ENCODE measurements around the gene ZNF689. TPM values are rescaled to one million over a fixed set of nuclear protein-coding genes. Genes with fewer than 3 reads are reported as not detected.

The ZNF689 gene
- total and polyA plus RNA-seq, 2 of the 13 experiments (the other 11 are each of a cell fraction or from before 2014, with no cell fraction given) = 9.7 to 19.5 TPM

DNA sequence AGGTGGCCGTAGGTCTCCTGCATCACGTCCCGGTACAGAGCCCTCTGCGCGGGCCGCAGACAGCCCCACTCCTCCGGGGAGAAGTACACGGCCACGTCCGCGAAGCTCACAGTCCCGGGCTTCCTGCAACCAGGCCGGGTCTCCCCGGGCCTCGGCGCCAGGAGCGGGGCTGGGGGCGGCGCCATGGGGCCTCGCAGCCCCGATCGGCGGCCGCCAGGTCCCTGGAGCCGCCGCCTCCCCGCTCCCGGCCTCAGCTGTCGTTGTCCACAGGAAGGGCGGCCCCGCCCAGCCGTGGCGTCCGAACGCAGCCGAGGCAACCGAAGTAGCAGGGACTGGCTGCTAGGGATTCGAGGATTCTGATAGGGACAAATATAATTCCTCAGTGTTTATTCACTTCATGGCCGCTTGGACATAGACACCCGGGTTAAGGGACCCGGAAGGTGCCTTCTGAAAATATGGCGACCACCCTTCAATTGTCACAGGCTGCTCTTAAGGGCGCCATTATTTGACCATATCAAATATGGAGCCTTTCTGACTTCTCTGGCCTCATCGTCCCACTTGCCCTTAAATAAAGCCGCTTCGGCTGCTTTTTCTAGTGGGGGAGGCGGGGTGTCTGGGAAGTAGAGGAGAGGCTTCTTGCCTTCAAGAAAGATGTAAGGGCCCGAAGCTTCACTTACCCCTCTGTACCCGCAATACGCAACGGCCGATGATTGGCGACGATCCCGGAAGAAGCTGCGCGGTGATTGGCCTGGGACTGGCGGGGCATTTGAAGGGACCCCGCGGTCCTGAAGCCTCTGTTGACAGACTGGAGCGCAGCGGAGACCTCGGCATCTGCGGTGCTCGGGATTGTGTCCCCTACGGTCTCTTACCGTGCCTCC lies 38.5 kb downstream of the ZNF689 start, which contains the start of gene ZNF688 (continued):
- no peak for TF ChIP-seq TCF12 (IDR thresholded peaks at IDR 0.05)
- TF ChIP-seq TCF12 (CRISPR knock-in tag; IDR thresholded peaks at IDR 0.05) = peak; percentile 48; the same call in 1 of the 2 replicates
- TF ChIP-seq TBL1XR1 (IDR thresholded peaks at IDR 0.05; ENCODE audit: borderline replicate concordance, low read length, partially characterized antibody) = no peak
- TF ChIP-seq ATM (IDR thresholded peaks at IDR 0.05; ENCODE audit: borderline replicate concordance) = no peak
- peak; percentile 5; the same call in 1 of the 2 replicates for TF ChIP-seq AHR (CRISPR knock-in tag; IDR thresholded peaks at IDR 0.05)
- no peak for TF ChIP-seq ZNF235 (CRISPR knock-in tag; IDR thresholded peaks at IDR 0.05; ENCODE audit: borderline replicate concordance)
- TF ChIP-seq ZNF703 (CRISPR knock-in tag; IDR thresholded peaks at IDR 0.05; ENCODE audit: borderline replicate concordance) = no peak
- TF ChIP-seq SMC3 (IDR thresholded peaks at IDR 0.05; ENCODE audit: low read length) = 0 out of 2 replicates have a peak, but pooled peaks have one; percentile 10
- TF ChIP-seq WIZ (CRISPR knock-in tag; IDR thresholded peaks at IDR 0.05) = no peak
- TF ChIP-seq ZBTB38 (CRISPR knock-in tag; IDR thresholded peaks at IDR 0.05) = peak; percentile 63
- TF ChIP-seq, protein P1, sequence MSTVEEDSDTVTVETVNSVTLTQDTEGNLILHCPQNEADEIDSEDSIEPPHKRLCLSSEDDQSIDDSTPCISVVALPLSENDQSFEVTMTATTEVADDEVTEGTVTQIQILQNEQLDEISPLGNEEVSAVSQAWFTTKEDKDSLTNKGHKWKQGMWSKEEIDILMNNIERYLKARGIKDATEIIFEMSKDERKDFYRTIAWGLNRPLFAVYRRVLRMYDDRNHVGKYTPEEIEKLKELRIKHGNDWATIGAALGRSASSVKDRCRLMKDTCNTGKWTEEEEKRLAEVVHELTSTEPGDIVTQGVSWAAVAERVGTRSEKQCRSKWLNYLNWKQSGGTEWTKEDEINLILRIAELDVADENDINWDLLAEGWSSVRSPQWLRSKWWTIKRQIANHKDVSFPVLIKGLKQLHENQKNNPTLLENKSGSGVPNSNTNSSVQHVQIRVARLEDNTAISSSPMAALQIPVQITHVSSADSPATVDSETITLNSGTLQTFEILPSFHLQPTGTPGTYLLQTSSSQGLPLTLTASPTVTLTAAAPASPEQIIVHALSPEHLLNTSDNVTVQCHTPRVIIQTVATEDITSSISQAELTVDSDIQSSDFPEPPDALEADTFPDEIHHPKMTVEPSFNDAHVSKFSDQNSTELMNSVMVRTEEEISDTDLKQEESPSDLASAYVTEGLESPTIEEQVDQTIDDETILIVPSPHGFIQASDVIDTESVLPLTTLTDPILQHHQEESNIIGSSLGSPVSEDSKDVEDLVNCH (CRISPR knock-in tag; IDR thresholded peaks at IDR 0.05) = no peak
- TF ChIP-seq YEATS2 (CRISPR knock-in tag; IDR thresholded peaks at IDR 0.05; ENCODE audit: borderline replicate concordance) = peak; percentile 46; the same call in 1 of the 2 replicates
- 0 out of 2 replicates have a peak, but pooled peaks have one; percentile 55 for TF ChIP-seq TOPORS (CRISPR knock-in tag; IDR thresholded peaks at IDR 0.05)
- TF ChIP-seq THYN1 (CRISPR knock-in tag; IDR thresholded peaks at IDR 0.05; ENCODE audit: borderline replicate concordance, low read depth) = 0 out of 2 replicates have a peak, but pooled peaks have one; percentile 48
- peak; percentile 67 for TF ChIP-seq ZSCAN20 (CRISPR knock-in tag; IDR thresholded peaks at IDR 0.05; ENCODE audit: borderline replicate concordance)
- TF ChIP-seq NR2F1 (CRISPR knock-in tag; IDR thresholded peaks at IDR 0.05) = no peak
- no peak for TF ChIP-seq ZNF678 (CRISPR knock-in tag; IDR thresholded peaks at IDR 0.05)
- no peak; the same call in 1 of the 2 replicates for TF ChIP-seq STAG1 (CRISPR knock-in tag; IDR thresholded peaks at IDR 0.05)
- no peak; the same call in 1 of the 2 replicates for TF ChIP-seq ZNF761 (CRISPR knock-in tag; conservative IDR thresholded peaks at IDR 0.05)
- peak; percentile 18; the same call in 1 of the 2 replicates for TF ChIP-seq HOXA5 (CRISPR knock-in tag; IDR thresholded peaks at IDR 0.05)
- no peak for TF ChIP-seq RORA (CRISPR knock-in tag; IDR thresholded peaks at IDR 0.05)
- TF ChIP-seq HNF4A (CRISPR knock-in tag; IDR thresholded peaks at IDR 0.05) = no peak; the same call in 1 of the 2 replicates

Measured in HepG2 (cell line).